GM21390 (cell line): ENCODE data around the gene GJA5.

Experiments used
- ATAC-seq: cut with Tn5 transposase; IDR thresholded peaks from one replicate; pipeline ENCODE4 v1.9.1; 2021; ENCODE audit not compliant: unreplicated experiment

Gene GJA5

DNA sequence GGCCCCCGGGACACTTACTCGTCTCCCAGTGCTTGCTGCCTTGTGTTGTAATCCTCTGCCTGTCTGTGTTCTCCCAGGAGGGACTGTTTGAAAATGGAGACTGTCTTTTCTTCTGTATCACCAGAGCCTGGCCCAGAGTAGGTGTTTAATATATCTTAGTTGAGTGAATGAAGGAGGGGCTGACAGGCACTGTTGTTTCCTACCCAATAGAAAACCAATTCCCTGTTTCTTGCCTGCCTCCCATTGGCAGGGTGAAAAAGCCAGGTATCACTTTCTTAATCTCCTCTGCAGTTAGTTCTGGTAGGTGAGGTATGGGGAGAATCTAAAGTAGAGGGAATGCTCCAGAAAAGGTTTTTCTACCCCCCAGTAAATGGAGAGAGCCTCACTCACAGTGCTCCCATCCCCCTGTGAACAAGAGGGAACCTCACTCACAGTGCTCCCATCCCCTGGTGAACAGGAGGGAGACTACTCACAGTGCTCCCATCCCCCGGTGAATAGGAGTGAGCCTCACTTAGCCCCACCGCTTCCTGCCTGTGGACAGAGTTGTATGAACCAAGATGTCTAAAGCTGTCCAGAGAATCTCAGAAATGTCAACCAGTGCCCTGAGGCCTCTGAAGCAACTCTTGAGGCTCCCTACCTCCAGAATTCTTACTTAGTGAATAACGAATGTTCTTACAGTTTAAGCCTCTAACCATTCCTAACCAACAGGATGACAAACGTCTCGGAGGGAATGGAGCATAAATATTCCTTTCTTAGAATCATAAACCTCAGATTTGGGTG is at the start of gene GJA5:
GJA5 (minus strand) TSS at position 122 of the 780 bp plus-strand sequence. CDS start 1,364 bp downstream, outside the sequence.
- no peak for ATAC-seq

DNA sequence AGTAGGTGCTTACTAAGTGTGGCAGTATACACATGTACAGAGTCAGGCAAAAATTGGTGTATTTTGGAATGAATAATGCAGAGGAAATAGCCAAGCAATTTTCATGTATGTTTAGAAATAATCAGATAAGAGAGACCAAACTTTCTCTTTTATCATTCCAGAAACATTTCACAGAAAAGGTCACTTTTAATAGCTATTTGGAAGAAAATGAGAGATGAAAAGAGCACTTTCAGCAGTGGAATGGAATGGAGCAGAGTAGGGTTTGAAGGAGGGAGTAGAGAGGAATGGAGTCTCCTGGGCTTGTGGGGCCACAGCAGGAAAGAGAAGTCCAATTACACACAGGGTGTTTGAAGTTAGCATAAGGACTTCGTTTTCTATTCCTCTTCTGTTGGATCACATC is 48.8 kb upstream of the GJA5 start:
- no peak for ATAC-seq

DNA sequence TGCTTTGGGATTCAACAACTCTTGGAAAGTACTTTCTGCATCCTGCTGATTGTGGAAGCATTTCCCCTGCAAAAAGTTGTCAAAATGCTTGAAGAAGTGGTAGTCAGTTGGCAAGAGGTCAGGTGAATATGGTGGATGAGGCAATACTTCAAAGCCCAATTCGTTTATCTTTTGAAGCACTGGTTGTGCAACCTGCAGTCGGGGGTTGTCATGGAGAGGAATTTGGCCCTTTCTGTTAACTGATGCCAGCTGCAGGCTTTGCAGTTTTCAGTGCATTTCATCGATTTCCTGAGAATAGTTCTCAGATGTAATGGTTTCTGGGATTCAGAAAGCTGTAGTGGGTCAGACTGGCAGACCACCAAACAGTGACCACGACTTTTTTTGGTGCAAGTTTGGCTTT is 47.6 kb upstream of the GJA5 start:
- no peak for ATAC-seq

DNA sequence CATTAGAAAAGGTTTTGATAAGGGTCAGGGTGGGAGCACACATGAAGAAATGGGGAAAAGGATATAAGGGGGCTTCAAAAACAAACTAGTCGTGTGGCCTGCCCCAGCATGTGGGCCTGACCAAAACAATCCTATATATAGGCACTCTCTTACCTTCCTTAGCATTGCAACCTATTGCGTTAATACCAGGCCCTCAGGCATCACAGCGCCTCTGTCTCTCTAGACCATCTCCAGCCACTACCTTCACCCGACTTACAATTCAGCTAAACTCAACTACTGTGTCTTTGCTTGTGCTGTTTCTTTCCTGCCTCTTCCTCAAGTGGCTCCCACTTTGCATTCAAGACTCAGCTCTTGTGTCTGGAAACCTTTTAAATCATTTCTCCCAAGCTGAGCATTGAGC is 47.0 kb upstream of the GJA5 start:
- ATAC-seq, result no peak

DNA sequence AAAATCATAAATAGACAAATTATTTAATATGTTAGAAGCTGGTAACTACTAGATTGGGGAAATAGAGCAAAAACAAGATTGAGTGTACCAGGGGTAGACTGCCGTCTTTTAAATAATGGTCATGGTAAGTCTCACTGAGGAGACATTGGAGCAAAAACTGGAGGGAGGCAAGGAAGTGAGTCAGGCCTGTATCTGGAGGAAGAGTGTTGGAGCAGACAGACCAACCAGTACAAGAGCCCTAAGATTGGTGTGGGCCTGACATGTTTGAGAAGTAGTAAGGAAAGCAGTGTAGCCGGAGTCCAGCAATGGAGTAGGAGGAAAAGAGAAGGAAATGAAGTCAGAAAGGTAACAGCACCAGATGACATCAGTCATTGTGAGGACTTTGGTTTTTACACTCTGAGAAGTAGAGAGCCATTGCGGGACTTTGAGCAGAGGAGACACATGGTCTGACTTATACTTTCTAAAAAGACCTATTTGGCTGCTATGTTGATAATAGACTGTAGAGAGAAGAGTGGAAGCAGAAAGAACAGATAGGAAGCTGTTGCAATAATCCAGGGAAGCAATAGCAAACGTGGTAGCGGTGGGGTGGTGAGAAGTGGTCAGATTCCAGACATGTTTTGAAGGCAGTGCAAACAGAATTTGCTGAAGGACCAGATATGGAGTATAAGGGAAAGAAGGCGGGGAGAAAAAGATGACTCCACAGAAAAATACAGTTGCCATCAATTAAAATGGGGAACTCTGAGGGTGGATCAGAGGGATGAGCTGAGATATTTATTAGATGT is 44.7 kb upstream of the GJA5 start:
- ATAC-seq, result no peak

DNA sequence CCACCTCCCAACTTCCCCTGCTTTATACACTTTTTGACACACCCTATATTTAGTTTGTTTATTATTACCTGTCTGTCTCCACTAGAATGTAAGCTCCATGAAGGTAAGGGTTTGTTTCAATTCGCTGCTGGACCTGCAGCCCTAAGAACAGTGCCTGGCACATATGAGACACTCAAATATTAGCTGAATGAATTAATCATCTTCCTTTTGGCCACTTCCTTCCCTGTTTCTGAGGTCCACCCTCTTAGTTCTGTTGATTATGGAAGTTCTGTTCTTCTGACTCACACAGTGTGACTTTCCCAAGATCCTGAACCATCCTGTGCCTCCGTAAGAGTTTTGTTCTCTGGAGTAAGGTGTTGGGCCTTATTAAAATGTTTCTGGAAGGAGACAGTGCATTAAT is 40.4 kb upstream of the GJA5 start:
- no peak for ATAC-seq

DNA sequence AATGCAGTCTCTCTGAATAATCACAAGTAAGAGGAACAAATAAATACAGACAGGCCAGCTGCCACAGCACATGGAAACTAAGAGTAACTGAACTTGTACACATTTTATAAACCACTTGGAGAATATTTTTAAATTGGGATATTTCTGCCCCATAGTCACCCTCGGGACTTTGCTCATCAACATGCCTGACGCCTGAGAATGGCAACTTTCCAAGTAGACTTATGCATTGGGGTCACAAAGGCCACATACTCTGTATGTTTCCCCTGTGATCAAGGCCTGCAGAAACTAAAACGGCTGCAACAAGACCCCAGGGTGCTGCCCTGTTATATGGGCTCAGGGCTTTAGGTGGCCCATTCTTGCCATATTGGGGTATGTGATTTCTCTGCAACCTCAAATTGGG is 38.3 kb upstream of the GJA5 start:
- ATAC-seq, result no peak

DNA sequence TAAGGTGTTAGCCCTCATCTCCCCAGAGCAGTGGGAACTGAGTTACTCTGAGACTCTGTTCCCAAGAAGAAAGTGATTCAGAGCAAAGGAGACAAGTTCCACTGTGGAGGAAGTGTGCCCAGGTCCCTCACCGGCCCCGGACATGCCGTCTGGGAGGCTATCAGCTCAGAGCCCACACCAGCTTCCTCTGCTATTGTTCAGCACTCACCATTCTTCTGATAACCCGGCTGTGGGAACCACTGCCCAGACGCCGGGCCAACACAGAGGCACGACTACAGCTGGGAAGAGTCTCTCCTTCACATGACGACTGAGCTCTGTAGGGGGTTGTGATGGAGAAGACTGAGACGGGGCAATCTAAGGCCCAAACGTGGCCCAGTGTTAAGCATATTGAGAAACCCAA is 34.2 kb upstream of the GJA5 start:
- no peak for ATAC-seq

DNA sequence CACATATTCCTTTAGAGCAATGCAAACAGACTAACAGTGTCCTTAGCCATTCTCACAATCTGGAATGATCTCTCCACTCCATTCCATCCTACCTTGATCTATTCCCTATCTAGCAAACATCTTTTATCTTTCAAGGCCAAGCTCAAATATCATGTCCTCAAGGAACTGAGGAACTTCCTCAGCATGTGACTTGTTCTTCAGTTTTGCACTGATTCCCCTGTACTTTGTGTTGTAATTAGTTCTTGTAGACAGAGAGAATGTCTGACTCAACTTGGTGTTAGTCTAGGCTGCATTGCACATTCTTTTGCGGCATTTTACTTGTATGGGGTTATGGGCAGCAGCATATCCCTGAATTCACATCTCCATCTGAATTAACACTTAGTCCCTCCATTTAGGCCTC is 31.5 kb upstream of the GJA5 start:
- no peak for ATAC-seq

DNA sequence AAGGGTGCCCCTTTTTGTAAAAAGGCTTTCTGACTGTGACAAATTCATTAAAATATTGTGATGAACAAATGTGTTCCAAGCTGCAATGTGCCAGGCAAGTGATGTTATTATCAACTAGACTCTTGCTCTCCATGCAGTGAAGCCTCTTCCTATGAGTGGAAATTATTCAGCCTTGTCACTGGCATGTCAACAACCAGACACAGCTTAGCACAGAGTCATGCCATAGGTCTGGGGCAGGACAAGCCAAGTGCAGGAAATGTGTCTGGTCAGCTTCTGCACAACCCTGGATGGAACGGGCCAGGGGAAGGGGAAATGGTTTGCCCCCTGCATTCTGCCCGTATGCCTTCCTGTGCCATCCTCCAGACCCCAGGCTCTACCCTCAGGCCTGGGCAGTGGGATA is 27.4 kb upstream of the GJA5 start:
- no peak for ATAC-seq

DNA sequence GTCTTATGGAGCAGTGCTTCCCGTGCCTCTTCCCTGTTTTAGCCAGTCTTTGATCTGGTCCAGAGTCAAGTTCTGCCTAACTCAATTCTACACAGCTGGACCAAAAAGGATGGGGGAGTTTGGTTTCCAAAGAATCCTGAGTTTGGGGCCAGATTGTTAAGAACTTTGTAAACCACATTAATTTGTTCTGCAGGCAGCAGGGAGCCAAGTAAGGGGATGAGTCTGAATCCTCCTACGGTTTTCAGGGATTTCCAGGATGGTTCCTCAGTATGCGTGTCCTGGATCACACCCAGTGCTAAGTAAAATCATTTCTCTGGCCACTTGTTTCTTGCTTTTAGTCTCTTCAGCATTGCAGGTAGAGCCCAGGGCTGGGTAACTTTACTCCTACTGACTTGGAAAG is 26.1 kb upstream of the GJA5 start:
- no peak for ATAC-seq

DNA sequence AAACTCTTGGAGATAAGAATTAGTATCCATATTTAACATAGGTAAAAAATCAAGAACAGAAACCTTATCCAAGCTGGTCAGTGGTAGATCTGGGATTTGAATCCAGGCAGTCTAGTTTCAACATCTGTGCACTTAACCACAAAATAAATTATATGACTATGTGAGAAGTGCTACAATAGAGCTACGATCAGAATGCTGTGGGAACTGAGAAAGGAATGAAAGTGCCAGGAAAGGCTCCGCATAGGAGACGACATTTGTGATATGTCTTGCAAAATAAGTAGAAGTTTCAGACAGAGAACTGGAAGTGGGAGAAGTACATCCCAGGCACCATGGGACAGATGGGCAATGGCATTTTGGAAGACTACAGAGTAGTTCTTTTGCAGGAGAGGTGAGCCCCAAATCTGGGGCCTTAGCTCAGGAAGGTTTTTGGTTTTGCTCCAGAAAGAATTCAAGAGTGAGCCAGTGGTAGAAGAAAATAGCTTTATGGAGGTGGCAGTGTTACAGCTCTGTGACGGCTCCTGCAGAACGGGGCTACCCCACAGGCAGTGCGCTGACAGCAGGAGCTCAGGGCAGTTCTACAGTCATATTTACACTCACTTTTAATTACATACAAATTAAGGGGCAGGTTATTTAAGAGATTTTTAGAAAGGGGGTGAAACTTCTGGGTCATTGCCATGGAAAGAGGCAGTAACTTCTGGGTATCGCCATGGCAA is 25.5 kb upstream of the GJA5 start:
- no peak for ATAC-seq

DNA sequence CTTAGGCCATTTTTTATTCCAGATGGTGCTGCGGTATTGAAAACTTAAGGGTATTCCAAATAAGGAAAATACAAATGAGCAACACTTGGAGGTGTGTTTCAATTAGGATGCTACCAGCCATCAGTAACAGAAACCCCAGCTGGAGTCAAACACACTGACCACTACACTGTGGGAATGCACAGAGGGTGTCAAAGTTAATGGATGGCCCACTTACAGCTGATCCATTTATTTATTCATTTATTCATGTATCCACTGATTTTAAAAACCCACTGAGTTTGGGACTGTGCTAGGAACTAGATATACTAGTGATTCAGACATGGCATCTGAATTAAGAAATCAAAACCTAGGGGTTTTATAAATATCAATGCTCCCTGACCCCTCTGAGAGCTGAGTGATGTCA is 24.5 kb upstream of the GJA5 start:
- ATAC-seq, result no peak

DNA sequence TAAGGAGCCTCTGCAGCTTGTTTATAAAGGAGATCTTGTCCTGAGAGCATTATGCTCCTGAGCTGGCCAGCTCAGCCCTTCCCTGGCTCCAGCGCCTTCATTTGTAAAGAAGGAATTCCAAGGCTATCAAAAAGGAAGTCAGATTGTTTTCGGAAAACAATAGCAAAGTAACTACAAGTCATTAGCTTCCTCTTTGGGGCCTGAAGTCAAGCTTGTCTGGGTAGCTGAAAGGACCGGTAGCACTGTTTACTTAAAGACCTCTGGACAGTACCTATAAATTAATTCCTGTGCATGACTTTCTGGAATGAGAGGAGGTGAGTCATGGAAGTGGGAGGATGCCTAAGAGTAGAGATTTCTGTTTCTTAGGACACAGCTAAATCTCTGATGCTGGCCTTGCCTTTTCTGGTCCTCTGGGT is 20.7 kb upstream of the GJA5 start:
- no peak for ATAC-seq

DNA sequence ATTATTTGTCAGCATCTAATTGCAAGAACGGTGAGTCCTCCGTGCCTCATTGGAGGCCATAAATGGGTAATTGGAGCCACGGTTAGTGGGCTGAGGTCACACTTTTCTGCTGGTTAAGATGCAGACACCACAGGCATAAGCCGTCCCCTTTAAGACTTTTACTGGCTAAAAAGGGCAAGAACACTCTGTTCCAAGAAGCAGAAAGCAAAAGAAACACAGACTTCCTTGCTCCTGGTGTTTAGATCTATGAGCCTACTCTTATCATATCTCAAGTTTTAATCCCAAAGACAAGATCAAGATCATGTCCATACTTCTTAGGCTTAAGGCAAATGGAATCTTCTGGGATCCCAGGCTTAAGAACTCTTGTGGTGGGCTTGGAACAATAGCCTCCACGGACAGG is 17.3 kb upstream of the GJA5 start:
- no peak for ATAC-seq

DNA sequence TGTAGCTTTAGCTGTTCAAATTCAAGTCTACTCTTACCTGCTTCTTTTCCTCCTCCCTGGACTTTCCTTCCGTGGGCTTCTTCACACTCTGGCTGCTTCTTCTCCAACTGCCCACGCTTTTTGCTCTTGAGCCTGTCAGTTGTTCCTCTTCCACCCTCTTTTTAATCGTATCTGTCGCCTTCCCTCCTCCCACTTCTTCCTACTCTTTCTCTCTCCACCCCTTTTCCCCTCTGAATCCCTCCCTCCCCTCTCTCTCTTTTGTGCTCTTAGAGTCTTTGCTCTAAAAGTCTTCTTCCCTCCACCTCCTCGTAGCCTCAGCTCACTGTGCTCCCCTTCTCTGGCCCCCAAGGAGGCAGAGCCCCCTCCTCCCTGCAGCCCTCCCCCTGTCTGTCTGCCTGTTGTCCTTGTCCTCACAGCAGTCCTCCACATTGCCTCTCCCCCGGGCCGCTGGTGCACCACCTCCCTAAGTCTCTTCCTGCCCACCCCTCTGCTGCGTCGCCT is 12.9 kb upstream of the GJA5 start:
- no peak for ATAC-seq

DNA sequence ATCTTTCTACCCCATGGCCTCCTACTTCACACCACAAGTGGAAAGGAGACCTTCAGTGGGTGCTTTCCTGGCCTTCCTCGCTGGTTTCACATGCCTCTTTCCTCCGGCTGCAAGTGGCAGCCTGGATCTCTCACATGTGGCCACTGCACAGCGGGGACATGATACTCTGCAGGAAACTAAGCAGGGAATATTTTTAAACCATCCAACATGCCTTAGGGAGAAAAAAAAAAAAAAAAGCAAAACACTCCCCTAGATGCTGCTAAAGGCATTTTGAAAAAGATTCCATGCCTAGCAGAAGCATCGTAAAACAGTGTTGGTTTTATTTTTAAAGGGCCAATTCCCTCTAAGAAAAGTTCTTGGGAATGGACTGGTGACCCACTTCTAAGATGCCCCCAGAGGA is 12.2 kb upstream of the GJA5 start:
- no peak for ATAC-seq

DNA sequence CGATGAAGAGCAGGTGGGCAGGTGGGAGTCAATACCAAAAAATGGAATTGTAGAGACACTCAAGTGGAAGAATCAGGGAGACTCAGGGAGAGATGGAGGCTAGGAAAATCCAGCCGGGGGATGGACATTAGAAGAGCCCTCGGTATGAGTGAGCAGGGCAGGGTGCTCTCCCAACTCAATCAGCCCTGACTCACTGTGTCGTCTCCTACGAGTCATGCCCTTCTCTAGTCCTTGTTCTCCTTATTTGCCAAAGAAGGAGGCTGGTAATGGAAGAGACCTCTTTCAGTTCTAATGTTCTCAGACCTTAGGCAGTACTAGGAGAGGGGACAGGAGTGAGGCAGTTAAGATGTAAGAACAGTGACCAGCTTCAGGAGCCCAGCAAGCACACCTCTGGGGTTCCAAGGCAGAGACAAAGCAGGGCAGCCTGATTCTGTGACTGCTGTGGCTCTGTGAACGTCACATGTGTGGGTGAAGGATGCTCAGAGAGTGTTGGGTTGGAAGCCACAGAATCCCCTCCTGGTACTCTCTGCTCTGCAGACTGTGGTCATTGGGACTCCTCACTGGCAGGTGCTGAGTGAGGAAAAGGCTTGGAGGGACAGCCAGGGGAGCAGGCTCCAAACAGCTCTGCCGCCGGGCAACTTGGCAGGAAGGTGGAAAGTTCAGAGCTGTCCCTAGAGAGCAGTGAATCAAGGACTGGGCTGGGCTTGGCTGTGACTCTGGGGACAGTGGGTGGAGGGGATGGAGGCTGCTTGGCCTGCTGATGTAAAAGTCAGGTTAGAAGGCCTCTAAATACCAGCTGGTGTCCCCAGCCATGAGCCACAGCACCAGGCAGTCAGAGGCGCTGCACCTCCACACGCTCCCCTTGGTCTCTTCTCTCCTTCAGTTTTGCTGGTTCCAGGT is 11.1 kb upstream of the GJA5 start:
- ATAC-seq, result no peak

DNA sequence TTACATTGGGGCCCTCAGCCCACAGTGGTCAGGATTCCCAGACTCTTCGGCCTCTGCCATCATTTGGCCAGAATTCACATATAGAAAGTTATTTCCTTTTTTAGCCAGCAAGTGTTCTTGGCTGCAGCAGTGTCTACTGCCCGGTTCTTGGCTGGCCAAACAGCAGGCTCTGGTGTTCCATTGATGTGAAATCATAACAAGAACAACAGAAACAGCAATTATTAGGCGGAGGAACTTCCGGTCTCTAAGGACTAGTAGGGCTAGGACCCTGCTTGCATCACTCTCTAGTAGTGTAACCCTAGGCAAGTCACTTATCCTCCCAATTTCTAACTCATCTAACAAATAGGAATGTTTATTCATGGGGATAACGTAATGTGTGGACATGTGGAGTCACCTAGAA is 8.7 kb upstream of the GJA5 start:
- ATAC-seq, result no peak

DNA sequence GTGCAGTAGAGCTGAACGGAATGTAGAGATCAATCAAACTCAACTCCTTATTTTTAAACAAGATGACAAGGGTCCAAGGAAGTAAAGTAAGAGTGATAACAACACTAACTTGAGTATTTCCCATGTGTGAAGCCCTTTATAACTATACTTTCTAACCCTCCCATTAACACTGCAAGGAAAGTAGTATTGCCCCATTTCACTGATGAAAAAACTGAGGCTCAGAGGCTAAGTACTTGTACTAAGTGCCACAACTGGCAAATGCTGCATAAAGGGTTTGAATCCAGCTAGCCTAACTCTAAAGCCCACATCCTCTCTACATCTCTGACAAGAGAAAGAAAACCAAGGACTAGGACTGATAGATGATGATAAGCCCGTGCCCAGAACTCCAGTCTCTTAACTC is 8.2 kb upstream of the GJA5 start:
- ATAC-seq, result no peak

DNA sequence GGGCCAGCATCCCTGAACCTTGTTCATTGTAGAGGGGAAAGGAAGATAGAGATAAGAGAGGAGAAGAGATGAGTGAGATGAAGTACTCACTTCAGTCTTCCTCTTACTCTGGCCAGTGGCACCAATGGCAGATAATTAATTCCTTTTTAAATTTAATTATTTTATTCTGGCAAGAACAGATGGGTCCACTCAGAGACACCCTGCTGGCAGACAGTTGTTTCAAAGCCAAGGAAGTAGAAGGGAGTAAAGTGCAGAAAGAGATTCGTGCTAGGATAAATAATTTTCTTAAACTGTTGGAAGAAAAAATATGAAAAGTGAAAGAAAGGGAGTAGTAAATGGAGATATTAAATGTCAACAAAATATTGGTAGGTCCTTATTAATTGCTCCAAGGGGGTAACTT is 7.7 kb upstream of the GJA5 start:
- no peak for ATAC-seq
